ENCODE results near the gene TADA3.

- TF ChIP-seq MXI1 (IDR thresholded peaks at IDR 0.05; ENCODE audit: borderline replicate concordance, low read depth, low read length) (no peak), POLR2A (IDR thresholded peaks at IDR 0.05; ENCODE audit: low read depth, low read length) (no peak), CTCF (conservative IDR thresholded peaks at IDR 0.05; ENCODE audit: low read depth, low read length) (no peak), USF2 (IDR thresholded peaks at IDR 0.05; ENCODE audit: low read depth, low read length) (no peak), CEBPB (IDR thresholded peaks at IDR 0.05; ENCODE audit: low read depth, low read length) (no peak), RFX5 (IDR thresholded peaks at IDR 0.05; ENCODE audit: low read depth, low read length) (no peak), RCOR1 (IDR thresholded peaks at IDR 0.05; ENCODE audit: insufficient replicate concordance, low read length) (no peak), SMC3 (IDR thresholded peaks at IDR 0.05; ENCODE audit: low read depth, low read length) (no peak), RAD21 (IDR thresholded peaks at IDR 0.05; ENCODE audit: low read length) (no peak), MAZ (IDR thresholded peaks at IDR 0.05; ENCODE audit: borderline replicate concordance, low read depth, low read length) (no peak), CHD1 (IDR thresholded peaks at IDR 0.05; ENCODE audit: low read depth, low read length) (no peak), BHLHE40 (IDR thresholded peaks at IDR 0.05; ENCODE audit: low read depth, low read length) (no peak), FOS (IDR thresholded peaks at IDR 0.05; ENCODE audit: low read depth, low read length) (no peak)
- TF ChIP-seq, protein P1, sequence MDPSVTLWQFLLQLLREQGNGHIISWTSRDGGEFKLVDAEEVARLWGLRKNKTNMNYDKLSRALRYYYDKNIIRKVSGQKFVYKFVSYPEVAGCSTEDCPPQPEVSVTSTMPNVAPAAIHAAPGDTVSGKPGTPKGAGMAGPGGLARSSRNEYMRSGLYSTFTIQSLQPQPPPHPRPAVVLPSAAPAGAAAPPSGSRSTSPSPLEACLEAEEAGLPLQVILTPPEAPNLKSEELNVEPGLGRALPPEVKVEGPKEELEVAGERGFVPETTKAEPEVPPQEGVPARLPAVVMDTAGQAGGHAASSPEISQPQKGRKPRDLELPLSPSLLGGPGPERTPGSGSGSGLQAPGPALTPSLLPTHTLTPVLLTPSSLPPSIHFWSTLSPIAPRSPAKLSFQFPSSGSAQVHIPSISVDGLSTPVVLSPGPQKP (IDR thresholded peaks at IDR 0.05; ENCODE audit: borderline replicate concordance, low read depth, low read length), result no peak
Observed at GRCh38 chr3:9749296-9749644, 43.0 kb downstream of the TADA3 start.

Data from IMR-90 (cell line).